T-helper 1 cell treated with Interleukin-12 subunit alpha and Interleukin-12 subunit beta and Interleukin-4 antibody, amounts not matched to agents 30 μg/mL and 1 μg/mL, for 36 hours (primary cell): ENCODE results near the gene EVA1A.

Source experiments
- H3K27ac Mint-ChIP-seq: one replicate; pipeline ENCODE4 v1.8.0; 2021; ENCODE audit warnings: mild to moderate bottlenecking, mixed read lengths
- H3K27me3 Mint-ChIP-seq: one replicate; pipeline ENCODE4 v1.8.0; 2021; ENCODE audit warnings: low read depth, mixed read lengths
- H3K36me3 Mint-ChIP-seq: one replicate; pipeline ENCODE4 v1.8.0; 2021; ENCODE audit warnings: low read depth, mixed read lengths
- H3K4me1 Mint-ChIP-seq: one replicate; pipeline ENCODE4 v1.8.0; 2021; ENCODE audit warnings: low read depth, mixed read lengths
- H3K4me3 Mint-ChIP-seq: one replicate; pipeline ENCODE4 v1.8.0; 2021; ENCODE audit warnings: mild to moderate bottlenecking, moderate library complexity, mixed read lengths
- H3K9me3 Mint-ChIP-seq: one replicate; pipeline ENCODE4 v1.8.0; 2021; ENCODE audit warnings: mixed read lengths

The EVA1A gene

DNA sequence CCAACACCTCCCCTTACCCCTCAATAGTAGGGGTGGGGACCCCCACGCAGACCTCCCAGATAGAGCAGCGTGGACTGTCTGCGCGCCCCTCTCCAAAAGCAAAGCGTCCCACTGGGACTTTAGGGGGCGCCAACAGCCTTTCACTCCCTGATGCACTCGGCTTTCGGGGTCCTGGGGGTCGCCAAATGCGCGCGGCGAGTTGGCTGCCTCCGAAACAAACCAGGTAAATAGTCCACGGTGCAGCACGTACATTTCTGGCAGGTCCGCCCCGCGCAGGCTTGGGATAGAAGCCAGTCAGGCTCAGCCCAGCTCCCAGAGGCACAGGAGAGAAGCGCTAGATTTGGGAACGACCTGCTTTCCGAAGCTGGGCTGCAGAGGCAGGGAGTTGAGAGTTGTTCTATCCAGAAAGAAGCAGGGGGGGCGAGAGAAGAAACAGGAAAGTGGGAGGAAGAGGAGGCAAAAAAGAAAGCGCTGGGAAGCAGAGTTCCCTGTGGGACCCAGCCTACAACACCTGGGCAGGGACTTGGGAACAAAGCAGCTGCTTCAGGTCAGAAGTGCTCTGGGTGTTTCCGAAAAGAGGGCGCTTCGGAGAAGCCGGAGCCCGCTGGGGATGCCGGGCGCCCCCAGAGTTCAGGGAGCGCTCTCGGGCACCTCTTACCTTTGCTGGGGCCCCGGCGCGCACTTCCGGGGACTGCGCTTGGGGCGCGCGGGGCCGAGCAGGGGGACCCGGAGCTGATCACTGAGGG is 544 bp downstream of the EVA1A start:
- Mint-ChIP-seq H3K9me3 (no peaks in the 10 kb centered on the region), H3K27me3 (peaks cover 57% of the 10 kb centered on the region), H3K4me1 (peaks cover 8% of the 10 kb centered on the region), H3K27ac (no peak overlapping the region), H3K4me3 (peak overlapping the region; percentile 83), H3K36me3 (no peaks in the 10 kb centered on the region)

DNA sequence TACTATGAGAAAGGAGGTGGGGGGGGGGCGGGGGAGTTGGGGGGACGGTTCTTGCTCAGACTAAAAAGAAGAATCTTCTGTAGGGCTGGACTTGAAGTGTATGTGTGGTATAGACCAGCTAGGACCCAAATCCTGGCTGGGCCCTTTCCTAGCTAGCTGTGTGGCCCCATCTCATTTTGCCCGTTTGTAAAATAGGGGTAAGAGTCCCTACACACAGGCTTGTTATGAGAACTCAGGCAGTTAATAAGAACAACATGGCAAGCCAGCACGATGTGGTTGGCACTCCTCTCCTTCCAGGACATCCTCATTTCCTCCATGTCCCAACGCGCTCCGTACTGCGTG is 1.1 kb downstream of the EVA1A start:
- Mint-ChIP-seq H3K36me3 (no peaks in the 10 kb centered on the region), H3K4me1 (peaks cover 8% of the 10 kb centered on the region), H3K27me3 (peaks cover 53% of the 10 kb centered on the region), H3K4me3 (peak overlapping the region; percentile 83), H3K9me3 (no peaks in the 10 kb centered on the region), H3K27ac (no peak overlapping the region)

DNA sequence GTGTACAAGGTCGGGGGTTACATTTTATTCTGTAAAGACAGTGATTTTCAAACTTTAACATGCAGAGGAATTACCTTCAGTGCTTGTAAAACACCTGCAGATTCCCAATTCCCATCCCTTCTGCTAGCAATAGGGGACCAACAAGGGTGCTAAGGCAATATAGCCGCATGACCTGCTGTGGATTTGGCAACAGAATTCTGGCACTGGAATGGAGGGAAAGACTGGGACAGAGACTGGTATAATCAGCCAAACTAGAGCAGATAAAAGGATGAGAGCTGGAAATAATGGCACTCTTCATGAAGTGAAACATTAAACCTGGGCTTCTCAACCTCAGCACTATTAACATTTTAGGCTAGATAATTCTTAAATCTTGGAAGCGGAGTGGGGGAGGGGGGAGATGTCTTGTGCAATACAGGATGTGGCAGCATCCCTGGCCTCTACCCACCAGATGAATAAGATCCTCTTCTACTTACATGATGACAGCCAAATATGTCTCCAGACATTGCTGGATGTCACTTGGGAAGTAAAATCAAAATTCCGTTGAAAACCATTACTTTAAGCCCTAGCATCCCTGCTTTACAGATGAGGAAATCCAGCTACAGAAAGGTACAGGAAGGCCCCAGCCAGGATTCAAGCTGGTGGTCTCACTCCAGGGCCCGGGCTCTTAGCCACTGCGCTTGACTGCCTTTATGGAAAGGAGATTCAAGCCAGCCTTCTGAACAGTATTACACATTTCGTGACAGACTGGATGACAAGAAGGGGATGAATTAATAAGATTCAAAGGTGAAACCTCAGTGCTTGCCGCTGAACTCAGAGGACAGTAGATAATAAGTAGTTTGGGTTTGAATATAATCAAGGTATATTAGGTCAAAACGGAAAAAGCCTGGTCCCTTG is 1.7 kb downstream of the EVA1A start:
- H3K27ac Mint-ChIP-seq = no peak overlapping the region
- H3K9me3 Mint-ChIP-seq = no peaks in the 10 kb centered on the region
- H3K4me3 Mint-ChIP-seq = no peak overlapping the region
- peaks cover 49% of the 10 kb centered on the region for H3K27me3 Mint-ChIP-seq
- no peaks in the 10 kb centered on the region for H3K36me3 Mint-ChIP-seq
- peaks cover 8% of the 10 kb centered on the region for H3K4me1 Mint-ChIP-seq

DNA sequence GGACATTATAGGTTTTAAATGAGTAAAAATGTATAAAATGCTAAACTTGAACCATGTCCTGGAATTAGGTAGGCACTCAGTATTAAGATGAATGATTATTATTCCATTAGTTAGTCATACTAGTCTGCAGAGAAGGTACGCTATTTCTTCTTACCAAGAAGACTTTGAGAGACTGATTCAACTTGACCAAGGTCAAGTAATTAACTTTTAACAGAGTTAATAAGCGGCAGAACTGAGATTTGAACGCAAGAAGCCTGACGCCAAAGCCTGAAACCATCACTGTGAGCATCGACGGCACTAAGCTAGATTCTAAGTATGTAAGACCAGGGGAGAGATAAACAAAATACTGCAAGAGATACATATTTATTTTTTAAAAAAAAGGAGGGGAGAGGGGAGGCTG is 2.6 kb downstream of the EVA1A start:
- Mint-ChIP-seq H3K36me3 (no peaks in the 10 kb centered on the region), H3K9me3 (no peaks in the 10 kb centered on the region), H3K4me3 (no peak overlapping the region), H3K4me1 (peaks cover 8% of the 10 kb centered on the region), H3K27ac (no peak overlapping the region), H3K27me3 (peaks cover 44% of the 10 kb centered on the region)

DNA sequence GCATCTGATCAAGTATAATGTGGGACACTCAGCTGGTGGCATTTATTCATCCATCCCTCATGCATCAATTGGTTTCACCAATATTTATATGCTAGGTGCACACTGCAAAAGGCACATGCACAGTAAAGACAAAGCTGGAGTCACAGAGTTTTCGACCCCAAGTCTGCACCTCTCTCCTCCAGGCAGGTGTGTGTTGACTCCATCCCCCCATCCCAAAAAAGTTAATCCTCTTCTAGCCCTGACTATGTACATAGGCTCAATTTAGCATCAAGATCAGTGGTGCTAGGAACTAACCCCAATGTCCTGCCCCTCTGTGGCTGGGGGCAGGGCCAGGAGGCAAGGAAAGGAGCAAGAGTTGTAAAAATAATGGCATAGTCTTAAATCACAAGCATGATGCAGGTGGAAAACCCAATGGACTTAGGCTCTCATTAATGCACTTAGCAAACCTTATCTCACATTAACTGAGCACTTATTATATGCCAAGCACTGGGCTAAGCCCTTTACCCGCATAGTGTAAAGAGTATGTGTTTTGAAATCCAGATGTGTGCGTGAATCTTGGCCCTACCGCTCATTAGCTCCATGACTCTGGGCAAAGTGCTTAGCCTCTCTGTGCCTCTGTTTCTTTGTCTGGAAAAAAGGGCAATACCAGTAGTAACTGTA is 3.1 kb downstream of the EVA1A start:
- no peaks in the 10 kb centered on the region for H3K9me3 Mint-ChIP-seq
- no peak overlapping the region for H3K27ac Mint-ChIP-seq

DNA sequence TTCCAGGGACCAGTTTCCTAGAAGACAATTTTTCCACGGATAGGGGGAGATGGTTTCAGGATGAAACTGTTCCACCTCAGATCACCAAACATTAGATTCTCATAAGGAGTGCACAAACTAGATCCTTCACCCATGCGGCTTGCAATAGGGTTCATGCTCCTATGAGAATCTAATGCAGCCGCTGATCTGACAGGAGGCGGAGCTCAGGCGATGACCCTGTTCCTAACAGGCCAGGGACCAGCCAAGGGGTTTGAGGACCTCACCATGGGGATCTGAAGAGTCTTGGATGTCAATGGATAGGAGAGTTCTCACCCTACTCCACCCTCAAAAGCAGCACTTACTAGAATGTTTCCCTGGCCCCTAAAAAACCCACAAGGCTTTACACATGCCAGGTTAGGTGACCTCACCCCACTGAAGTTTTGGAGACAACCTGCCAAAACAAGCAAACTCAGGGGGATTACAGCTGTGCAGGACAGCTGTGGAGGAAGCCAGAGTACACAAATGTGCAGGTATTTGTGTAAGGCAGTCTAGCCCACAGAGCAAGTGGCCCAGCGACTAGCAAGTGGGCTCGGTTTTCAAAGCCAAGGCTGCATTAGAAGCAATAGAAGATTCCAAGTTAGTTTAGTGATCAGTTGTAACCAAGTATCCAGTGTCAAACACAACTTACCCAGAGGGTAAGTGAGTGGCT is 3.9 kb downstream of the EVA1A start:
- Mint-ChIP-seq H3K27me3 (peaks cover 39% of the 10 kb centered on the region), H3K4me1 (peaks cover 8% of the 10 kb centered on the region), H3K9me3 (no peaks in the 10 kb centered on the region), H3K36me3 (no peaks in the 10 kb centered on the region), H3K4me3 (no peak overlapping the region), H3K27ac (no peak overlapping the region)

More for the DNA sequence above, 3.1 kb downstream of the EVA1A start:
- Mint-ChIP-seq H3K27me3 (peaks cover 43% of the 10 kb centered on the region), H3K4me3 (no peak overlapping the region), H3K36me3 (no peaks in the 10 kb centered on the region), H3K4me1 (peaks cover 8% of the 10 kb centered on the region)

DNA sequence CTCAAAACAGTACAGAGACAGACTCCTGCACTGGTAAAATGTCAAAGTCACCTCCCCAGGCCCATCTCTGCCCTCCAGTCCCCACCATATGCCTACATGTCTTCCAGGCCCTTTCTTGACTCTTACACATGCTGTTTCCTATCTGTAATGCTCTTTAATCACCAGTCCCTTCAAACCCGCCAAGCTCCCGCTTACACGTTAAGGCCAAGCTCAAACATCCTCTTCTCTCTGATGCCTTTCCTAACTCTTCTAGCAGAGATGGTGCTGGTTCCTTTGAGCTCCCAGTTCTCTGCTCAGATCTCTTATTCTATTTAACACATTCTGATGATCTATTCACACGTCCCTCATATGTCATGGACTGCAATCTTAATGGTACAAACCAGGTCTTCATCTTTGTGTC is 5.0 kb downstream of the EVA1A start:
- Mint-ChIP-seq H3K4me3 (no peak overlapping the region), H3K36me3 (no peaks in the 10 kb centered on the region), H3K27me3 (peaks cover 30% of the 10 kb centered on the region), H3K9me3 (no peaks in the 10 kb centered on the region), H3K27ac (no peak overlapping the region), H3K4me1 (peaks cover 2% of the 10 kb centered on the region)

DNA sequence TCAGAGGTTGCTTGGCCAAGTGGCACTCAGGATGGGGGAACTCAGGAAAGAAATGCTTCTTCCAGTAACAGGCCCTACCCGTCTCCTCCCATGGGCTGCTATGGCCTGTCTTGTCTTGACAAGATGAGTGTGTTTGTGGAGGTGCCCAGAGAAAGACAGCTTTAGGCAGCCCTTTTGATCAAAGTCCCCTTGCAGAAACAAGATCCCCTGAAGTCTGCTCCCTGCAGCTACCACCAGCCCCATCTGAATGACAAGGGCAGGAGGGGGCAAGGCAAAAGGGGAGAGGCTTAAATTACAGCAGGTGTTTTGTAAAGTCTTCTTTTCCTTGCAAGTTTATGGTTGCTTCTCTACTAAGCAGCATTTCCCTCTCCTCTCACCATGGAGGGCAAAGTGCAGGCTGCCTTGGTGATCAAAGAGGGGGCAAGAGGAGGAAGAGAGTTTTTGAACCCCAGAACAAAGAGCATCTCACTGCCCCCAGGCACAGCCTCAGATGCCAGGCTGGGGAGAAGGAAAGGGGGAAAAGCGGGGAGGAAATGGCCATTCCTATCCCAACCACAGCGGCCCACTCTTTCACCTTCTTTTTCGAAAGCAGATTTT is 6.7 kb downstream of the EVA1A start:
- H3K36me3 Mint-ChIP-seq = no peaks in the 10 kb centered on the region
- no peaks in the 10 kb centered on the region for H3K4me1 Mint-ChIP-seq
- H3K4me3 Mint-ChIP-seq = no peak overlapping the region
- H3K27ac Mint-ChIP-seq = no peak overlapping the region
- H3K9me3 Mint-ChIP-seq = no peaks in the 10 kb centered on the region
- peaks cover 22% of the 10 kb centered on the region for H3K27me3 Mint-ChIP-seq

DNA sequence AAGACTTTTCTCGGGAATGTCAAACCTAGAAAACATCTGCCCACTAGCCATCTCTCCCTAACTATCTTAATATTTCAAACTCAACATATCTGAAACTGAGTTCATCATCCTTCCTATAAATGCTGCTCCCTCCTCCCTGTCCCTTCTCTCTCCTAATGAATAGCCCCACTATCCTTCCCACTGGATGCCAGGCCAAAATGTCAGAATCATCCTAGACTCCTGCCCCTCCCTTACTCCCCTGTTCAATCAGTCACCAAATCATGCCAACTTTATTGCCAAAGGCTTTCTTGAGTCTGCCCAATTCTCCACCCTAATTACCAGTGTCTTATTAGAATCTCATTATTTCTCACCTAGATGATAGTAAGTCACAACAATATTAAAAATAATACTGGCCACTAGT is 8.5 kb downstream of the EVA1A start:
- Mint-ChIP-seq H3K4me1 (no peaks in the 10 kb centered on the region), H3K9me3 (no peaks in the 10 kb centered on the region), H3K36me3 (no peaks in the 10 kb centered on the region), H3K4me3 (no peak overlapping the region), H3K27ac (no peak overlapping the region), H3K27me3 (peaks cover 7% of the 10 kb centered on the region)

DNA sequence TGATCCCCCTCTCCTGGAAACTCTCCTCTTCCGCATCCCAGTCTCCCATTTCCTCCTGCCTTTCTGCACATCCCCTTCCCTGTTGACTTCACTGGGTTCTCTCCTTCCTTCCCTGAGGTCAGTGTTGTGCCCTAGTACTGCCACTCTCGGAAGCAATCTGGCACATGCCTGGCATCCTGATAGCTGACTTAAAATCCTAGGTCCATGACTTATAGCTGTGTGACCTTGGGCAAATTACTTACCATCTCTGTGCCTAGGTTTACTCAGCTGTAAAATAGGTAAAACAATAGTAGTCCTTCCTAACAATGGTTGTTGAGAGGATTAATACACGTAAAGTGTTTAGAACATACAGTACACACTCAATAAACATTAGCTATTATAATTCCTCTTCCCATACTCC is 9.3 kb downstream of the EVA1A start:
- Mint-ChIP-seq H3K27me3 (peaks cover 7% of the 10 kb centered on the region), H3K4me1 (no peaks in the 10 kb centered on the region), H3K9me3 (no peaks in the 10 kb centered on the region), H3K4me3 (no peak overlapping the region), H3K27ac (no peak overlapping the region), H3K36me3 (no peaks in the 10 kb centered on the region)

DNA sequence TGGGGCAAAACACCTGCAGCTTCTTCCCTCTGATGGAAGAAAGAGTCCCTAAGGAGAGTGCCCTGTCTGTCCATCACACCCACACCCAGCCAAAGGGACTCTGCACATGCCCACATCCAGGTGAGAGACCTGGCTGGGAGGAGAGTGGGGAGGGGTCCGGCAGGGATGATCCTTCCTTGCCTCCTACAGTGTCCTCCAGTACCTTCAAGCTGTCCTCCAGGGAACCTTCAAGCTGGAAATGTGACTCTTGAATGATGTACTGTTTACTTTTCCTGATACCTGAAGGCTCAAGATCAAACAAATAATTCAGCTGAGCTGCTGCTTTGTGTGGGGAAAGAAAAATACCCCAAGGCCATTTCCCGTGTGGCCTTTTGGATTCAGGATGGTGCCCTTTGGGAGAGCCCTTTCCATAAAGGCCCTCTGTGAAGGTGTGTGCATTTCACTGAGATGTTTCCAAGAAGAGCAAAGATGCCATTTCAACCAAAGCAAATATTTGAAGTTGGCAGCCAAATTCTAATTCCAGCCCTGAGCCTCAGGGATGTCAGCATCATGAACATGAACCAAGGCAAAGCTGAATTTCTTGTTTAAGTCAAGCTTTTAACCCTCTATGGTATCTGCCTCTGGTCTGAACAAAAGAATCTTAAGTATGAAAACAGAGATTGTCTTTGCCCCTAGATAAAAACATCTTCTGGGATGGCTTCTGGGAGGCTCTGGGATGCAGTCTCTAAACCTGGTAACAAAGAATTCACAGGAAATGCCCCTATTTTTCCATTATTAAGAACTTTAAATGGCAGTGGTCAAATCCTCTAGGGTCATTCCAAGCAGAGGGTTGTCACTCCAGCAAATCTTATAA is 11.1 kb downstream of the EVA1A start:
- Mint-ChIP-seq H3K27ac (no peak overlapping the region), H3K4me1 (no peaks in the 10 kb centered on the region), H3K27me3 (peaks cover 19% of the 10 kb centered on the region), H3K9me3 (no peaks in the 10 kb centered on the region), H3K4me3 (no peak overlapping the region), H3K36me3 (no peaks in the 10 kb centered on the region)

DNA sequence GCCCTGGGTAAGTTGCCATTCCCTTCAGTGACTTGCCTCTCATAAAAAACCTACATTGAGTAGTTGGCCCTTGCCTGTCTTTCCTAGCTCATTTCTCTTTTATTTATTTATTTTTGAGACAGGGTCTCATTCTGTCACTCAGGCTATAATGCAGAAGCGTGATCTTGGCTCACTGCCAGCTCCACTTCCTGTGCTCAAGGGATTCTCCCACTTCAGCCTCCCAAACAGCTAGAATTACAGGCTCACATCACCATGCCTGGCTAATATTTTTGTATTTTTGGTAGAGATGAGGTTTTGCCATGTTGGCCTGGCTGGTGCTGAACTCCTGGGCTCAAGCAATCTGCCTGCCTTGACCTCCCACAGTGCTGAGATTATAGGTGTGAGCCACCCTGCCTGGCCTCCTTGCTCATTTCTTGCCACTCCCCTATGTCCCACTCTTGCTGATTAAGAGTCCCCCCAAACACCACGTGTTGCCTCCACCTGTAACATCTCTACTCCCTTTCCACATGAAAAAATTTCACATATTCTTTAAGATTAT is 12.6 kb downstream of the EVA1A start:
- Mint-ChIP-seq H3K4me3 (no peak overlapping the region), H3K36me3 (no peaks in the 10 kb centered on the region), H3K27me3 (peaks cover 19% of the 10 kb centered on the region), H3K9me3 (no peaks in the 10 kb centered on the region), H3K4me1 (no peaks in the 10 kb centered on the region), H3K27ac (no peak overlapping the region)

DNA sequence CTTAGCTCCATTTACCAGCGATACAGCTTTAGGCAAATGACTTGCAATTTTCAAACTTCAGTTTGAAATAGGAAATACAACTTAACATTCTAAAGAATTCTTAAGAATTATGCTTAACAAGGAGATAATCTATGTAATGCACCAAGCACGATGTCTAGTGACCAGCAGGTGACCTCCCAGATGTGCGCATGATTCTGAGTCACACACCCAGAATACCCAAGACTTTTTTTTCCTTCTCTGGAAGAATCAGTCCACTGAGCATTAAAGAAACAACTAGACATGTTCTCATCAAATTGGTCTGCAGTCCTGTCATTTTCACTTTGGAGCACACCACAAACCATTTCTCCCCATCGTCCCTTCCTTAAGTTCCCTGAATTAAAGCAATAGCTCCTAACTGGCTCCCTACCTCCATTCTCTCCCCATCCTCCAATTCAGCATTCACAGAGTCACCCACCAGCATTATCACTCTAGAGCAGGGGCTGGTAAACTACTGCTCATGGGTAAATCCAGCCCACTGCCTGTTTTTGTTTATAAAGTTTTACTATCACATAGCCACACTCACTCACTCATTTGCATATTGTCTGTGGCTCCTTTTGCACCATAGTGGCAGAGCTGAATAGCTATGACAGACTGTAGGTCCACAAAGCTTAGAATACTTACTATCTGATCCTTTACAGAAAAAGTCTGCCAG is 13.2 kb downstream of the EVA1A start:
- no peaks in the 10 kb centered on the region for H3K4me1 Mint-ChIP-seq
- H3K27ac Mint-ChIP-seq = no peak overlapping the region
- no peak overlapping the region for H3K4me3 Mint-ChIP-seq
- H3K9me3 Mint-ChIP-seq = no peaks in the 10 kb centered on the region
- no peaks in the 10 kb centered on the region for H3K36me3 Mint-ChIP-seq
- peaks cover 19% of the 10 kb centered on the region for H3K27me3 Mint-ChIP-seq
